Lung (tissue), 12 donors: ENCODE measurements around the gene DENND6B. TPM values are rescaled to one million over a fixed set of nuclear protein-coding genes. Genes with fewer than 3 reads are reported as not detected.

Experiments used
- ATAC-seq: fragments of 200-7000 bp; cut with Tn5 transposase; one replicate; pipeline ENCODE4 v1.9.1; 2020; ENCODE audit warnings: moderate number of reproducible peaks; ENCODE audit not compliant: insufficient read depth, low FRiP score
- DNase-seq, 3 donors: peaks; one replicate each; pipeline ENCODE4 v3.0.0-alpha.2; 2013 to 2017
- H3K27ac ChIP-seq, 2 donors: one replicate each; pipeline ENCODE4 v1.5.1; 2013; ENCODE audit warnings: mild to moderate bottlenecking in 2 of 2, moderate library complexity in 2 of 2, control low read depth in 1 of 2, inconsistent platforms in 1 of 2, low read depth in 1 of 2, low read length in 1 of 2
- H3K27me3 ChIP-seq, 3 donors: one replicate each; pipeline ENCODE4 v1.5.1; 2013; ENCODE audit warnings: low read length in 2 of 3; ENCODE audit not compliant: control insufficient read depth in 3 of 3, insufficient read depth in 3 of 3
- H3K36me3 ChIP-seq, 4 donors: one replicate each; pipeline ENCODE4 v1.5.1; 2013; ENCODE audit warnings: low read length in 4 of 4, mild to moderate bottlenecking in 1 of 4, moderate library complexity in 1 of 4; ENCODE audit not compliant: control insufficient read depth in 4 of 4, insufficient read depth in 4 of 4
- H3K4me1 ChIP-seq, 5 donors: one replicate each; pipeline ENCODE4 v1.5.1; 2013; ENCODE audit warnings: low read length in 5 of 5, mild to moderate bottlenecking in 2 of 5, moderate library complexity in 1 of 5; ENCODE audit not compliant: control insufficient read depth in 5 of 5, insufficient read depth in 5 of 5
- H3K4me3 ChIP-seq: one replicate; pipeline ENCODE4 v1.5.1; 2013; ENCODE audit warnings: mild to moderate bottlenecking, control low read depth, moderate library complexity
- H3K9ac ChIP-seq, 2 donors: one replicate each; pipeline ENCODE4 v1.5.1; 2013; ENCODE audit warnings: low read length in 2 of 2, control low read depth in 1 of 2; ENCODE audit not compliant: insufficient read depth in 1 of 2
- H3K9me3 ChIP-seq, 4 donors: one replicate each; pipeline ENCODE4 v1.5.1; 2013; ENCODE audit warnings: low read length in 3 of 4, mild to moderate bottlenecking in 1 of 4, moderate library complexity in 1 of 4; ENCODE audit not compliant: control insufficient read depth in 4 of 4, insufficient read depth in 3 of 4
- CTCF ChIP-seq: IDR thresholded peaks from 2 replicates; pipeline ENCODE4 v1.5.1; 2012; ENCODE audit warnings: mild to moderate bottlenecking; ENCODE audit errors: control extremely low read depth, extremely low read depth
- WGBS, 2 donors: extraction: QIAGEN DNeasy Blood & Tissue Kit; methylation state at CpG; one replicate each; pipeline ENCODE4 v1.1.7; 2013; 5-methylcytosine and 5-hydroxymethylcytosine counted together
- polyA plus RNA-seq, 2 donors: library from polyadenylated mRNA; stranded (reverse); fragments of 200-250 nt; gene quantifications; one replicate each; pipeline ENCODE4 v1.2.1, GENCODE V29; 2013
- total RNA-seq, 2 donors: library from RNA; depleted of rRNA in 1 of 2; stranded (reverse); fragments of >200 nt in 1 of 2; gene quantifications; one replicate each; pipeline ENCODE4 v1.2.1, GENCODE V29; 2014 to 2021
- donor health status: control.
- donor health status: control.
- donor health status: Bipolar disorder and iron deficiency.
- donor health status: healthy.
- donor health status: DM: yes; HTN: yes; CAD: no.

The DENND6B gene
- total and polyA plus RNA-seq, 4 donors: 8.0 to 26.0 (median 12.6) TPM

GRCh38 chr22:50292643-50293440 lies 34.0 kb downstream of the DENND6B start:
- H3K36me3 ChIP-seq: peaks cover 0 to 33% (median 11%) of the 10 kb centered on the region in 4 donors

GRCh38 chr22:50289942-50290630 lies 36.7 kb downstream of the DENND6B start:
- no peak for DNase-seq
- peaks cover 0 to 57% (median 20%) of the 10 kb centered on the region in 4 donors for H3K36me3 ChIP-seq

More at GRCh38 chr22:50292643-50293440, 34.0 kb downstream of the DENND6B start:
- Histone ChIP-seq H3K9ac (peak overlapping the region in 1 of 2 donors; percentile 13), H3K27me3 (no peaks in the 10 kb centered on the region), H3K4me1 (peaks cover 0 to 33% (median 19%) of the 10 kb centered on the region in 5 donors), H3K4me3 (no peak overlapping the region), H3K27ac (peak overlapping the region; percentile 51 to 96), H3K9me3 (no peaks in the 10 kb centered on the region)
- no peak for TF ChIP-seq CTCF
- 11 to 16% methylated on average over 28 to 29 of the region's 29 CpGs for WGBS, 2 donors
- ATAC-seq (no peak), DNase-seq (no peak)

GRCh38 chr22:50289151-50289941 lies 37.5 kb downstream of the DENND6B start:
- no peak for ATAC-seq
- TF ChIP-seq CTCF: no peak
- H3K9ac ChIP-seq: no peak overlapping the region
- no peaks in the 10 kb centered on the region for H3K27me3 ChIP-seq
- H3K9me3 ChIP-seq: no peaks in the 10 kb centered on the region
- 94 to 97% methylated on average over 57 of the region's 57 CpGs for WGBS, 2 donors
- peaks cover 0 to 20% (median 16%) of the 10 kb centered on the region in 5 donors for H3K4me1 ChIP-seq
- H3K36me3 ChIP-seq: peaks cover 0 to 62% (median 20%) of the 10 kb centered on the region in 4 donors
- no peak overlapping the region for H3K4me3 ChIP-seq
- H3K27ac ChIP-seq: no peak overlapping the region
- DNase-seq: no peak

More at GRCh38 chr22:50289942-50290630, 36.7 kb downstream of the DENND6B start:
- TF ChIP-seq CTCF: no peak
- no peak overlapping the region for H3K9ac ChIP-seq
- no peaks in the 10 kb centered on the region for H3K9me3 ChIP-seq
- H3K27ac ChIP-seq: peak overlapping the region in 1 of 2 donors; percentile 0
- H3K4me1 ChIP-seq: peaks cover 0 to 25% (median 18%) of the 10 kb centered on the region in 5 donors
- H3K27me3 ChIP-seq: no peaks in the 10 kb centered on the region
- no peak for ATAC-seq
- 91 to 92% methylated on average over 37 of the region's 37 CpGs for WGBS, 2 donors
- H3K4me3 ChIP-seq: no peak overlapping the region
